DOHH2 (cell line): ENCODE data around the gene IRF9.

ENCODE experiments used
- H3F3A ChIP-seq: fragments of 200-600 bp; sonication (generic), shearing (Covaris generic); 2 replicates; pipeline ENCODE4 v1.6.0; 2016; ENCODE audit warnings: antibody characterized with exemption, mild to moderate bottlenecking; ENCODE audit not compliant: control insufficient read depth, insufficient read depth
- H3K27ac ChIP-seq: fragments of 200-600 bp; sonication (generic); 2 replicates; pipeline ENCODE4 v1.5.1; 2014; ENCODE audit warnings: low read depth, mild to moderate bottlenecking, low read length, moderate library complexity
- H3K27me3 ChIP-seq: fragments of 200-600 bp; sonication (generic); 2 replicates; pipeline ENCODE4 v1.6.1; 2014; ENCODE audit warnings: mild to moderate bottlenecking, low read length, mixed read lengths; ENCODE audit not compliant: control insufficient read depth
- H3K36me3 ChIP-seq: fragments of 200-600 bp; sonication (generic); 2 replicates; pipeline ENCODE4 v1.6.1; 2014; ENCODE audit warnings: mild to moderate bottlenecking, low read length, moderate library complexity, mixed read lengths; ENCODE audit not compliant: control insufficient read depth
- H3K4me1 ChIP-seq: fragments of 200-600 bp; sonication (generic); 2 replicates; pipeline ENCODE4 v1.6.1; 2014; ENCODE audit warnings: mild to moderate bottlenecking, low read length, mixed read lengths; ENCODE audit not compliant: control insufficient read depth
- H3K4me2 ChIP-seq: fragments of 200-600 bp; sonication (generic); 2 replicates; pipeline ENCODE4 v1.6.0; 2014; ENCODE audit warnings: mild to moderate bottlenecking, low read length, moderate library complexity
- H3K4me3 ChIP-seq: fragments of 200-600 bp; sonication (generic); 2 replicates; pipeline ENCODE4 v1.5.1; 2014; ENCODE audit warnings: mild to moderate bottlenecking, low read length, mixed read lengths
- H3K79me2 ChIP-seq: fragments of 200-600 bp; sonication (generic); 2 replicates; pipeline ENCODE4 v1.6.1; 2014; ENCODE audit warnings: mild to moderate bottlenecking, low read length, mixed read lengths; ENCODE audit not compliant: control insufficient read depth
- H3K9me2 ChIP-seq: fragments of 200-600 bp; sonication (generic); replicated peaks from 2 replicates; pipeline ENCODE4 v1.6.1; 2014; ENCODE audit warnings: mild to moderate bottlenecking, low read length, mixed read lengths; ENCODE audit not compliant: control insufficient read depth
- H3K9me3 ChIP-seq: fragments of 200-600 bp; sonication (generic); 2 replicates; pipeline ENCODE4 v1.6.1; 2014; ENCODE audit warnings: antibody characterized with exemption, low read length, mixed read lengths; ENCODE audit not compliant: control insufficient read depth, insufficient read depth
- H4K20me1 ChIP-seq: fragments of 200-600 bp; sonication (generic); 2 replicates; pipeline ENCODE4 v1.6.0; 2014; ENCODE audit warnings: low read depth, mild to moderate bottlenecking, antibody characterized with exemption, low read length, moderate library complexity; ENCODE audit not compliant: control insufficient read depth, insufficient read depth
- EZH2phosphoT487 ChIP-seq: fragments of 200-600 bp; sonication (generic); IDR thresholded peaks from 2 replicates; pipeline ENCODE4 v1.6.1; 2017; ENCODE audit warnings: borderline replicate concordance, mild to moderate bottlenecking, antibody characterized with exemption, low read length, moderate library complexity, mixed read lengths
- TF ChIP-seq, protein P1 (sequence below): fragments of 200-600 bp; sonication (generic); IDR thresholded peaks from one replicate; pipeline ENCODE4 v1.5.1; 2014; ENCODE audit warnings: antibody characterized with exemption, mild to moderate bottlenecking, low read depth, low read length; ENCODE audit not compliant: poor library complexity, severe bottlenecking

Gene IRF9

DNA sequence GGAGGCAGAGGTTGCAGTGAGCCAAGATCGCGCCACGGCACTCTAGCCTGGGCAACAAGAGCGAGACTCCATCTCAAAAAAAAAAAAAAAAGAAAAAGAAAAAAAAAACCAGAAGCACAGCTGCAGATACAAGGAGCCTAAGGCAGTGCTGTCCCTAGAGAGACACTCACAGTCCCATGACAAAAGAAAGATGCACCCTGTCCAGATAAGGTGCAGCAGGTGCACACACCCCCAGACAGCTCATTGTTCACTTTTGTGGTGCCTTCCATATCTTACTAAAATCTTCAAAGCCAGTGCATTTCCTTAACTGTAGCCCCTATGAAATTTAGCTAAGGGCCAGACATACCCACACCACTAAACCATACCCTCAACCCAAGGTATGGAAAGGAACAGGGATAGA lies 38.6 kb upstream of the IRF9 start:
- H3K36me3 ChIP-seq = peaks cover 53% of the 10 kb centered on the region

DNA sequence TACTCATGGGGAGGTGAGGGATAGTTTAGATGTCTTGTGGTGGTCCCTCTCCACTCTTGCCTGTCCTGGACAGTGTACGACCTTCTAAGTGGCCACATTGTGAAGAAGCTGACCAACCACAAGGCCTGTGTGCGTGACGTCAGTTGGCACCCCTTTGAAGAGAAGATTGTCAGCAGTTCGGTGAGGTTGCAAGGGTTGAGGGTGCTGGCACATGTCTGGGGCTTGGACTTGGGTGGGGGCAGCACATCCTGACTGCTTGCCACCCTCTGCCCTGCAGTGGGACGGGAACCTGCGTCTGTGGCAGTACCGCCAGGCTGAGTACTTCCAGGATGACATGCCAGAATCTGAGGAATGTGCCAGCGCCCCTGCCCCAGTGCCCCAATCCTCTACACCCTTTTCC lies 38.2 kb upstream of the IRF9 start:
- no peak overlapping the region for H3K27ac ChIP-seq

More for the DNA sequence above, 38.6 kb upstream of the IRF9 start:
- Histone ChIP-seq H3K9me2 (no peaks in the 10 kb centered on the region), H3K27me3 (no peaks in the 10 kb centered on the region), H3K9me3 (no peaks in the 10 kb centered on the region), H3K4me3 (no peak overlapping the region), H3K4me1 (peaks cover 6% of the 10 kb centered on the region), H3K4me2 (no peak overlapping the region), H4K20me1 (no peaks in the 10 kb centered on the region), H3K79me2 (no peaks in the 10 kb centered on the region), H3K27ac (no peak overlapping the region), H3F3A (peaks cover 9% of the 10 kb centered on the region)
- no peak for TF ChIP-seq EZH2phosphoT487
- TF ChIP-seq, protein P1, sequence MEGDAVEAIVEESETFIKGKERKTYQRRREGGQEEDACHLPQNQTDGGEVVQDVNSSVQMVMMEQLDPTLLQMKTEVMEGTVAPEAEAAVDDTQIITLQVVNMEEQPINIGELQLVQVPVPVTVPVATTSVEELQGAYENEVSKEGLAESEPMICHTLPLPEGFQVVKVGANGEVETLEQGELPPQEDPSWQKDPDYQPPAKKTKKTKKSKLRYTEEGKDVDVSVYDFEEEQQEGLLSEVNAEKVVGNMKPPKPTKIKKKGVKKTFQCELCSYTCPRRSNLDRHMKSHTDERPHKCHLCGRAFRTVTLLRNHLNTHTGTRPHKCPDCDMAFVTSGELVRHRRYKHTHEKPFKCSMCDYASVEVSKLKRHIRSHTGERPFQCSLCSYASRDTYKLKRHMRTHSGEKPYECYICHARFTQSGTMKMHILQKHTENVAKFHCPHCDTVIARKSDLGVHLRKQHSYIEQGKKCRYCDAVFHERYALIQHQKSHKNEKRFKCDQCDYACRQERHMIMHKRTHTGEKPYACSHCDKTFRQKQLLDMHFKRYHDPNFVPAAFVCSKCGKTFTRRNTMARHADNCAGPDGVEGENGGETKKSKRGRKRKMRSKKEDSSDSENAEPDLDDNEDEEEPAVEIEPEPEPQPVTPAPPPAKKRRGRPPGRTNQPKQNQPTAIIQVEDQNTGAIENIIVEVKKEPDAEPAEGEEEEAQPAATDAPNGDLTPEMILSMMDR = no peak

DNA sequence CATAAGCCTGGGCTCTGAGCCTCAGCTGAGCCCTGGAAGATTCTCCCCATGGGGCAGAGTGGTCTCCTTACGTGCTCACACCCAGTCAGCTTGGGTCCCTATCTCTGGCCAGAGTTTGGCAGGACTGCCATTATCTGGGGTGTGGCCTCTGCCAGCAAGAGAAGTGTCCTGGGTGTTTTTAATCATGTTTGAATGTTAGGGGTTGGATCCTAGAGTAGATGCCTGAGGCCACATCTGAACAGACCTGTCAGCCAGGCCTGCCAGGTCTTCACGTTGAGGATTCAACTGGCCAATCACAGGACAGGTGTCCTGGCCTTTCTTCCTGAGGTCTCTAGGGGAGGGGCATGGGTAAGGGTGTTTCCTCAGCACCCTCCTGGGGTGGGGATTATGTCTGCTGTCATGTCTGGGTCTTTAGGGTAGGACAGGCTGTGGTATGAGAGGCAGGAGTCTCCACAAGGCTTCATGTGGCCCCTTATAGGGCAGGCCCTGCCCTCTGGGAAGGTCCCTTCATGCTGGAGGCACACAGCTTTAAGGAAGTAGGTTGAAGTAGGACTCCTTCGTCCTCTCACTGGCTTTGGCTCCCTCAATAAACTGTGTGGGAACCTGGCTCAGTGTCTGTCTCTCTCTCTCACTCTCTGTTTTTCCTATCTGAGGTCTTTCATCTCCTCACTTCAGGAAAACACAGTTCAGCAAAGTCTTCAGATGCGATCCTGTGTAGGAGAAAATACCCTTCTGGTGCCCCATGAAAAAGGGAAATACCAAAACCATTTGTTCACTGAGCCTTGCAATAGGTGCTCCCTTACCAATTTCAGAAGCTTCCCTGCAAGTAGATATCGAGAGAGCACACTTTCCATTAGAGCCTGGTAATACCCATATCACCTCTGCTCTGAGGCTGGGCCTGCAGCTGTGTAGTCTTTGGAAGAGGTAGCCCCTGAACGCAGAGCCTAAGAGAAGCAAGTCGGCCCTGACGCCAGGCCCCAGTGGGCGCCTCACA lies 37.3 kb upstream of the IRF9 start:
- peaks cover 14% of the 10 kb centered on the region for H3F3A ChIP-seq
- peaks cover 15% of the 10 kb centered on the region for H3K4me1 ChIP-seq
- H3K9me3 ChIP-seq = no peaks in the 10 kb centered on the region
- H3K79me2 ChIP-seq = no peaks in the 10 kb centered on the region
- no peak overlapping the region for H3K4me2 ChIP-seq
- peaks cover 40% of the 10 kb centered on the region for H3K36me3 ChIP-seq
- H3K27me3 ChIP-seq = no peaks in the 10 kb centered on the region
- no peaks in the 10 kb centered on the region for H4K20me1 ChIP-seq
- no peak for TF ChIP-seq EZH2phosphoT487
- TF ChIP-seq, protein P1 = no peak
- H3K4me3 ChIP-seq = no peak overlapping the region
- no peak overlapping the region for H3K27ac ChIP-seq
- no peaks in the 10 kb centered on the region for H3K9me2 ChIP-seq

More for the DNA sequence above, 38.2 kb upstream of the IRF9 start:
- Histone ChIP-seq H3F3A (peaks cover 11% of the 10 kb centered on the region), H3K9me2 (no peaks in the 10 kb centered on the region), H3K4me2 (no peak overlapping the region), H3K79me2 (no peaks in the 10 kb centered on the region), H3K9me3 (no peaks in the 10 kb centered on the region), H3K4me3 (no peak overlapping the region), H3K36me3 (peaks cover 48% of the 10 kb centered on the region), H4K20me1 (no peaks in the 10 kb centered on the region), H3K27me3 (no peaks in the 10 kb centered on the region), H3K4me1 (peaks cover 11% of the 10 kb centered on the region)
- TF ChIP-seq EZH2phosphoT487 = no peak
- TF ChIP-seq, protein P1 = no peak
